Stimulated activated CD8-positive, alpha-beta memory T cell treated with anti-CD3 and anti-CD28 coated beads, Interleukin-2, amount 100 ng/mL, for 1 hour (primary cell): ENCODE results near the gene HORMAD2.

Source experiments
- DNase-seq, 2 donors: peaks; one replicate each; pipeline ENCODE4 v3.0.0-alpha.2; 2020; ENCODE audit warnings: low read depth in 2 of 2

HORMAD2 gene

GRCh38 chr22:30226192-30226832 is 146.0 kb downstream of the HORMAD2 start:
- DNase-seq = no peak
